ENCODE results near the gene PCDH15. TPM values are rescaled to one million over a fixed set of nuclear protein-coding genes. Genes with fewer than 3 reads are reported as not detected.
A peak's percentile ranks its signal among the peaks of the same experiment; 100 is the strongest.

Gene PCDH15
- total and polyA plus RNA-seq, 12 donors = 1.9 to 34.2 (median 10.2) TPM

- no peak overlapping the region for H3K27ac ChIP-seq
- no peak overlapping the region for H3K4me3 ChIP-seq
- H3K36me3 ChIP-seq (replicated peaks in 1 of 2) = no peaks in the 10 kb centered on the region
- H3K4me1 ChIP-seq (replicated peaks in 1 of 2) = no peaks in the 10 kb centered on the region
- peak in 1 of 7 donors; percentile 7 for DNase-seq
- H3K27me3 ChIP-seq = no peaks in the 10 kb centered on the region
- H3K9me3 ChIP-seq (replicated peaks in 1 of 3) = peaks cover 0 to 5% (median 0%) of the 10 kb centered on the region in 3 donors
- intact Hi-C loops (cut with DNase I) = no loop called here
- TF ChIP-seq POLR2A (IDR thresholded peaks at IDR 0.05) = no peak
- TF ChIP-seq, protein P1, sequence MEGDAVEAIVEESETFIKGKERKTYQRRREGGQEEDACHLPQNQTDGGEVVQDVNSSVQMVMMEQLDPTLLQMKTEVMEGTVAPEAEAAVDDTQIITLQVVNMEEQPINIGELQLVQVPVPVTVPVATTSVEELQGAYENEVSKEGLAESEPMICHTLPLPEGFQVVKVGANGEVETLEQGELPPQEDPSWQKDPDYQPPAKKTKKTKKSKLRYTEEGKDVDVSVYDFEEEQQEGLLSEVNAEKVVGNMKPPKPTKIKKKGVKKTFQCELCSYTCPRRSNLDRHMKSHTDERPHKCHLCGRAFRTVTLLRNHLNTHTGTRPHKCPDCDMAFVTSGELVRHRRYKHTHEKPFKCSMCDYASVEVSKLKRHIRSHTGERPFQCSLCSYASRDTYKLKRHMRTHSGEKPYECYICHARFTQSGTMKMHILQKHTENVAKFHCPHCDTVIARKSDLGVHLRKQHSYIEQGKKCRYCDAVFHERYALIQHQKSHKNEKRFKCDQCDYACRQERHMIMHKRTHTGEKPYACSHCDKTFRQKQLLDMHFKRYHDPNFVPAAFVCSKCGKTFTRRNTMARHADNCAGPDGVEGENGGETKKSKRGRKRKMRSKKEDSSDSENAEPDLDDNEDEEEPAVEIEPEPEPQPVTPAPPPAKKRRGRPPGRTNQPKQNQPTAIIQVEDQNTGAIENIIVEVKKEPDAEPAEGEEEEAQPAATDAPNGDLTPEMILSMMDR (IDR thresholded peaks at IDR 0.05) = no peak
Observed at GRCh38 chr10:54665095-54665494, 135.9 kb downstream of the PCDH15 start.

DNA sequence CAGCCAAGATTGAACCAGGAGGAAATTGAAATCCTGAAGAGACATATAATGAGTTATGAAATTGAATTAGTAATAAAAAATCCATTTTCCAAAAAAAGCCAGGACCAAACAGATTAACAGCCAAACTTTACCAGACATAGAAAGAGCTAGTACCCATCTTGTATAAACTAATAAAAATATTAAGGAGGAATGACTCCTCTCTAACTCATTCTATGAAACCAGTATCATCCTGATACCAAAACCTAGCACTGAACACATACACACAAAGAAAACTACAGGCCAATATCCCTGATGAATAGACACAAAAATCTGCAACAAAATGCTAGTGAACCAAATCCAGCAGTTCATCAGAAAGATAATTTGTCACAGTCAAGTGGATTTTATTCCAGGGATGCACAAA lies 140.6 kb downstream of the PCDH15 start:
- no peak for TF ChIP-seq POLR2A (IDR thresholded peaks at IDR 0.05)
- TF ChIP-seq, protein P1 (IDR thresholded peaks at IDR 0.05) = no peak
- intact Hi-C loops (cut with DNase I) = no loop called here

GRCh38 chr10:54656643-54657042 lies 144.4 kb downstream of the PCDH15 start:
- Histone ChIP-seq H3K4me1 (replicated peaks in 1 of 2) (no peaks in the 10 kb centered on the region), H3K36me3 (replicated peaks in 1 of 2) (no peaks in the 10 kb centered on the region), H3K4me3 (no peak overlapping the region), H3K27me3 (no peaks in the 10 kb centered on the region), H3K9me3 (replicated peaks in 1 of 3) (peaks cover 0 to 8% (median 0%) of the 10 kb centered on the region in 3 donors), H3K27ac (no peak overlapping the region)
- WGBS, 4 donors = 93 to 100% (median 98%) methylated on average over 2 of the region's 2 CpGs
- TF ChIP-seq, protein P1 (IDR thresholded peaks at IDR 0.05) = no peak
- TF ChIP-seq POLR2A (IDR thresholded peaks at IDR 0.05) = no peak
- no peak for DNase-seq
- intact Hi-C loops (cut with DNase I) = no loop called here

More for the DNA sequence above, 140.6 kb downstream of the PCDH15 start:
- no peak overlapping the region for H3K4me3 ChIP-seq
- no peaks in the 10 kb centered on the region for H3K4me1 ChIP-seq (replicated peaks in 1 of 2)
- peaks cover 0 to 11% (median 0%) of the 10 kb centered on the region in 3 donors for H3K9me3 ChIP-seq (replicated peaks in 1 of 3)
- no peak for DNase-seq
- no peak overlapping the region for H3K27ac ChIP-seq
- H3K27me3 ChIP-seq = no peaks in the 10 kb centered on the region
- no peaks in the 10 kb centered on the region for H3K36me3 ChIP-seq (replicated peaks in 1 of 2)

DNA sequence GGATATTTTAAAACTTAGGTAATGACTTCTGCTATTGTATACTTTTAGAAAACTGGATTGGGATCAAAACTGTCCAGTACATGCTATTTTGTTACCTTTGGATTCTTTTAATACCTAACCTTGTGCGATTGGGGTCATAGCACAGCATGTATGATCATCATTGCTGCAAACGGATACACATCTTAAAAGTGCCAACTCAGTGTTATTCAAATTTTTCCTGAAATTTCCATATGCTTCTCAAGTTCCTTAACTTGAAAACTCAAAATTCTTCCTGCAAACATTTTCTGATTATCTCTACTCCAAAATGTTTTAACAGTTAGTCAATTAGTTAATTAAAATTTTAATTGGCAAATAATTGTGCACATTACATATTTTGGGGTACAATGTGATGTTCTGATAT lies 147.5 kb downstream of the PCDH15 start:
- no peak for DNase-seq
- TF ChIP-seq, protein P1 (IDR thresholded peaks at IDR 0.05) = no peak
- TF ChIP-seq POLR2A (IDR thresholded peaks at IDR 0.05) = no peak
- Histone ChIP-seq H3K27me3 (no peaks in the 10 kb centered on the region), H3K4me1 (replicated peaks in 1 of 2) (no peaks in the 10 kb centered on the region), H3K36me3 (replicated peaks in 1 of 2) (no peaks in the 10 kb centered on the region), H3K9me3 (replicated peaks in 1 of 3) (peaks cover 0 to 6% (median 0%) of the 10 kb centered on the region in 3 donors), H3K4me3 (no peak overlapping the region), H3K27ac (no peak overlapping the region)
- WGBS, 4 donors = 63 to 92% (median 86%) methylated on average over 2 of the region's 2 CpGs
- intact Hi-C loops (cut with DNase I) = no loop called here
